Measurements from ENCODE around the gene MCRS1.
"Not testable (repeated sequence)": the region's sequence is repeated elsewhere in the genome, so short reads cannot be mapped to it uniquely, and the experiment has no call there.

MCRS1 gene

GRCh38 chr12:49521389-49521788 lies 46.6 kb downstream of the MCRS1 start:
- DNase-seq (ENCODE audit: low read depth in 2 of 3, low spot score in 2 of 3): no peak

- no peak for DNase-seq (ENCODE audit: low read depth in 2 of 3, low spot score in 2 of 3)
Observed at GRCh38 chr12:49519574-49519936, 48.4 kb downstream of the MCRS1 start.

GRCh38 chr12:49518914-49519573 lies 48.9 kb downstream of the MCRS1 start:
- no peak for DNase-seq (ENCODE audit: low read depth in 2 of 3, low spot score in 2 of 3)

- no peak for DNase-seq (ENCODE audit: low read depth in 2 of 3, low spot score in 2 of 3)
Observed at GRCh38 chr12:49515266-49515665, 52.7 kb downstream of the MCRS1 start.

GRCh38 chr12:49512546-49512945 lies 55.4 kb downstream of the MCRS1 start:
- no peak for DNase-seq (ENCODE audit: low read depth in 2 of 3, low spot score in 2 of 3)

- no peak for DNase-seq (ENCODE audit: low read depth in 2 of 3, low spot score in 2 of 3)
Observed at GRCh38 chr12:49511410-49511809, 56.5 kb downstream of the MCRS1 start.

- not testable (repeated sequence) for DNase-seq (ENCODE audit: low read depth in 2 of 3, low spot score in 2 of 3)
Observed at GRCh38 chr12:49509681-49510080, 58.3 kb downstream of the MCRS1 start.

Measured in activated CD8-positive, alpha-beta memory T cell treated with anti-CD3 and anti-CD28 coated beads for 48 hours (primary cell).